ENCODE data around the gene BPGM.

DNA sequence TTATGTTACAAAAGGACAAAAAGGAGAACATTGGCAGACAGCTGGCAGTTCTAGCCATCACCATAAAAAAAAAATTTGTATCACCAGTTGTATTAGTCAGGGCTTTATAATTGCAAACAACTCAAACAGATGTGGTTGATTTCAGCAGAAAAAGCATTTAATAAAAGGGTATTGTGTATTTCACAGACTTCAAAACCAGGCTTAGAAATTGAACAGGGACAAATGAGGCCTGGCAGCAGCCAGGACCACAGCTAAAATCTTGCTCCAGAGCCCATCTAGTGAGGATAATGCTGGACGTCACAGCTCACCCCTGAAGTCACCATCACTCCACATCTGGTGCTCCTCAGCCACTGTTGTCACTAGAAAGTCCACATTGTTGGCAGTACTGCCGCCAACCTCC is 79.9 kb downstream of the BPGM start:
- no peak for TF ChIP-seq EZH2 (IDR thresholded peaks at IDR 0.05; ENCODE audit: borderline replicate concordance, low read depth, low read length, severe bottlenecking)
- TF ChIP-seq, protein P1, sequence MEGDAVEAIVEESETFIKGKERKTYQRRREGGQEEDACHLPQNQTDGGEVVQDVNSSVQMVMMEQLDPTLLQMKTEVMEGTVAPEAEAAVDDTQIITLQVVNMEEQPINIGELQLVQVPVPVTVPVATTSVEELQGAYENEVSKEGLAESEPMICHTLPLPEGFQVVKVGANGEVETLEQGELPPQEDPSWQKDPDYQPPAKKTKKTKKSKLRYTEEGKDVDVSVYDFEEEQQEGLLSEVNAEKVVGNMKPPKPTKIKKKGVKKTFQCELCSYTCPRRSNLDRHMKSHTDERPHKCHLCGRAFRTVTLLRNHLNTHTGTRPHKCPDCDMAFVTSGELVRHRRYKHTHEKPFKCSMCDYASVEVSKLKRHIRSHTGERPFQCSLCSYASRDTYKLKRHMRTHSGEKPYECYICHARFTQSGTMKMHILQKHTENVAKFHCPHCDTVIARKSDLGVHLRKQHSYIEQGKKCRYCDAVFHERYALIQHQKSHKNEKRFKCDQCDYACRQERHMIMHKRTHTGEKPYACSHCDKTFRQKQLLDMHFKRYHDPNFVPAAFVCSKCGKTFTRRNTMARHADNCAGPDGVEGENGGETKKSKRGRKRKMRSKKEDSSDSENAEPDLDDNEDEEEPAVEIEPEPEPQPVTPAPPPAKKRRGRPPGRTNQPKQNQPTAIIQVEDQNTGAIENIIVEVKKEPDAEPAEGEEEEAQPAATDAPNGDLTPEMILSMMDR (IDR thresholded peaks at IDR 0.05; ENCODE audit: borderline replicate concordance, extremely low read depth, low read length, poor library complexity, severe bottlenecking): no peak
